ENCODE measurements around the gene TTBK2. TPM values are rescaled to one million over a fixed set of nuclear protein-coding genes. Genes with fewer than 3 reads are reported as not detected.

The TTBK2 gene
- total RNA-seq, 1 experiment from 2014 or later = 25.5 TPM

DNA sequence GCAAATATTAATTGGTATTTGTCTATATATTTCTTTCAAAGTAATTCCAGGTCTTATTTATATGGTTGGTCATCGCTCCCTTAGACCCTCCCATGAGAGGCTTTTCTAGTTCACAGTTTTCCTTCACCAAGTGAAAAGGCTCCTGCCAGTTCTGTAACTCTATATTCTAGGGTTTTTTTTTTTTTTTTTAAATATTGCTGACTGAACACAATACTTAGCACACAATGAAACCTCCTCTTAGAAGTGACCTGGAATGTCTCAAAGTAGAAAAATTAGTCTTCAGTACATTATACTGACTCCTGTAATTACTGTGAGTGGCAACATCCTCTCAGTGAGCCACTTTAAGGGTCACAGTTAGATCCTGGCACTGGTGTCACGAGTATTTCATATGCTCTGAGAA lies 135.0 kb downstream of the TTBK2 start:
- BruUV-seq (replicated peaks) = no TSS peak
- ChIA-PET POLR2A (no interaction called here), CTCF (no interaction called here)
- Mint-ChIP-seq H3K36me3 (ENCODE audit: insufficient read depth, unreplicated experiment) (peaks cover 19% of the 10 kb centered on the region), H3K27ac (ENCODE audit: low read depth, unreplicated experiment) (no peak overlapping the region), H3K4me1 (ENCODE audit: insufficient read depth, unreplicated experiment) (no peaks in the 10 kb centered on the region), H3K27me3 (ENCODE audit: insufficient read depth, unreplicated experiment) (no peaks in the 10 kb centered on the region), H3K4me3 (ENCODE audit: unreplicated experiment) (no peak overlapping the region), H3K9me3 (ENCODE audit: unreplicated experiment) (no peaks in the 10 kb centered on the region)
- intact Hi-C loops (cut with micrococcal nuclease) = no loop called here
- no peak for DNase-seq (ENCODE audit: unreplicated experiment)
- no peak for TF ChIP-seq CTCF (IDR thresholded peaks at IDR 0.05; ENCODE audit: unreplicated experiment)

DNA sequence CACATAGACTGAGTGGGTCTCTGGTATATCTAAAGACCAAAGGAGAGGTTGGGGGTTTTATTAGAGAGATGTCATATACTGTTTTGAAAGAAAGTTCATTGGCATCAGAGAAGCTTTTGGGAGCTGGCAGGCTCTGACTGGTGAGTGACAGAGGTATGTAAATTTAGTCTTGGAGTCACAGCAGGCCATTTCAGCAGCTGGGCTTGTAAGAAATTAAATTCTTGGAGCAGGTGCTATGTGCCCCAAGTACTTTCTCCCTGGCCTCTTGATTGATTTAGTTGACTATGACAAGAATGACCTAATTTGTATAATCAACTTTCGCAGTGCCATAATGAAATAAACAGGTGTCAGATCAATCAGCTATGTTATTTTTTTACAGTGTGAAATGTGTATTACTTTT lies 135.9 kb downstream of the TTBK2 start:
- Mint-ChIP-seq H3K4me3 (ENCODE audit: unreplicated experiment) (no peak overlapping the region), H3K4me1 (ENCODE audit: insufficient read depth, unreplicated experiment) (no peaks in the 10 kb centered on the region), H3K36me3 (ENCODE audit: insufficient read depth, unreplicated experiment) (peaks cover 17% of the 10 kb centered on the region), H3K9me3 (ENCODE audit: unreplicated experiment) (no peaks in the 10 kb centered on the region), H3K27me3 (ENCODE audit: insufficient read depth, unreplicated experiment) (no peaks in the 10 kb centered on the region), H3K27ac (ENCODE audit: low read depth, unreplicated experiment) (no peak overlapping the region)
- CTCF ChIA-PET = interaction anchor here (0.7 kb wide), 1 partner anchor 36 kb away, joined by 4 read pairs; no protein-coding TSS in a partner anchor
- DNase-seq (ENCODE audit: unreplicated experiment) = no peak
- intact Hi-C loops (cut with micrococcal nuclease) = no loop called here
- POLR2A ChIA-PET = interaction anchor here (0.6 kb wide), 2 partner anchors 28 to 265 kb away, joined by 3 to 4 read pairs; no protein-coding TSS in a partner anchor
- TF ChIP-seq CTCF (IDR thresholded peaks at IDR 0.05; ENCODE audit: unreplicated experiment) = no peak
- BruUV-seq (replicated peaks) = no TSS peak

GRCh38 chr15:42782716-42783115 lies 137.9 kb downstream of the TTBK2 start:
- H3K27me3 Mint-ChIP-seq (ENCODE audit: insufficient read depth, unreplicated experiment) = no peaks in the 10 kb centered on the region
- no peak overlapping the region for H3K4me3 Mint-ChIP-seq (ENCODE audit: unreplicated experiment)
- H3K36me3 Mint-ChIP-seq (ENCODE audit: insufficient read depth, unreplicated experiment) = peaks cover 20% of the 10 kb centered on the region
- TF ChIP-seq CTCF (IDR thresholded peaks at IDR 0.05; ENCODE audit: unreplicated experiment) = no peak
- CTCF ChIA-PET = no interaction called here
- no peaks in the 10 kb centered on the region for H3K9me3 Mint-ChIP-seq (ENCODE audit: unreplicated experiment)
- POLR2A ChIA-PET = no interaction called here
- no peak overlapping the region for H3K27ac Mint-ChIP-seq (ENCODE audit: low read depth, unreplicated experiment)
- intact Hi-C loops (cut with micrococcal nuclease) = no loop called here
- BruUV-seq (replicated peaks) = no TSS peak
- no peak for DNase-seq (ENCODE audit: unreplicated experiment)
- H3K4me1 Mint-ChIP-seq (ENCODE audit: insufficient read depth, unreplicated experiment) = no peaks in the 10 kb centered on the region

GRCh38 chr15:42775416-42775815 lies 145.2 kb downstream of the TTBK2 start:
- Mint-ChIP-seq H3K36me3 (ENCODE audit: insufficient read depth, unreplicated experiment) (peaks cover 26% of the 10 kb centered on the region), H3K27me3 (ENCODE audit: insufficient read depth, unreplicated experiment) (no peaks in the 10 kb centered on the region), H3K4me3 (ENCODE audit: unreplicated experiment) (no peak overlapping the region), H3K27ac (ENCODE audit: low read depth, unreplicated experiment) (no peak overlapping the region), H3K4me1 (ENCODE audit: insufficient read depth, unreplicated experiment) (no peaks in the 10 kb centered on the region), H3K9me3 (ENCODE audit: unreplicated experiment) (no peaks in the 10 kb centered on the region)
- ChIA-PET POLR2A (no interaction called here), CTCF (no interaction called here)
- BruUV-seq (replicated peaks) = no TSS peak
- intact Hi-C loops (cut with micrococcal nuclease) = no loop called here
- DNase-seq (ENCODE audit: unreplicated experiment) = no peak
- no peak for TF ChIP-seq CTCF (IDR thresholded peaks at IDR 0.05; ENCODE audit: unreplicated experiment)

All from MCF 10A (cell line).